AG04450 (cell line): ENCODE data around the gene ARRB2. TPM values are rescaled to one million over a fixed set of nuclear protein-coding genes. Genes with fewer than 3 reads are reported as not detected.

Experiments
- CTCF ChIA-PET: fragments of 300-600, 350-600 bp; formaldehyde crosslinking; extraction: SDS; loops from one replicate; lab custom pipeline; 2022; ENCODE audit warnings: antibody characterized with exemption, inconsistent platforms; lab: Charles Lee
- POLR2A ChIA-PET: fragments of 350-600 bp; formaldehyde crosslinking; extraction: SDS; loops from one replicate; lab custom pipeline; 2021; ENCODE audit warnings: antibody characterized with exemption, inconsistent platforms; lab: Yijun Ruan, JAX
- DNase-seq: peaks from one replicate; pipeline ENCODE4 v3.0.0-alpha.2; 2011; ENCODE audit warnings: low read depth, low spot score
- H3K27ac ChIP-seq: one replicate; pipeline ENCODE4 v1.5.1; 2012; ENCODE audit warnings: low read depth, low read length, control low read depth
- H3K27me3 ChIP-seq: one replicate; pipeline ENCODE4 v1.6.0; 2012; ENCODE audit warnings: low read length; ENCODE audit not compliant: control insufficient read depth, insufficient read depth
- H3K4me3 ChIP-seq: 2 replicates; pipeline ENCODE4 v1.5.1; 2011; ENCODE audit warnings: mild to moderate bottlenecking, low read depth, low read length, control low read depth
- H3K9me3 ChIP-seq: 2 replicates; pipeline ENCODE4 v1.5.1; 2012; ENCODE audit warnings: low read length; ENCODE audit not compliant: control insufficient read depth, insufficient read depth
- polyA plus RNA-seq: library from polyadenylated mRNA; depleted of rRNA; stranded (reverse); fragments of >200 nt; gene quantifications from 2 replicates; pipeline ENCODE4 v1.2.3, GENCODE V29; 2011
- TF ChIP-seq, protein P1 (sequence below): IDR thresholded peaks from 2 replicates; pipeline ENCODE4 v1.5.1; 2011; ENCODE audit warnings: low read depth, low read length, control low read depth, inconsistent platforms

ARRB2 gene
- polyA plus RNA-seq, 1 experiment: 8.8 TPM

DNA sequence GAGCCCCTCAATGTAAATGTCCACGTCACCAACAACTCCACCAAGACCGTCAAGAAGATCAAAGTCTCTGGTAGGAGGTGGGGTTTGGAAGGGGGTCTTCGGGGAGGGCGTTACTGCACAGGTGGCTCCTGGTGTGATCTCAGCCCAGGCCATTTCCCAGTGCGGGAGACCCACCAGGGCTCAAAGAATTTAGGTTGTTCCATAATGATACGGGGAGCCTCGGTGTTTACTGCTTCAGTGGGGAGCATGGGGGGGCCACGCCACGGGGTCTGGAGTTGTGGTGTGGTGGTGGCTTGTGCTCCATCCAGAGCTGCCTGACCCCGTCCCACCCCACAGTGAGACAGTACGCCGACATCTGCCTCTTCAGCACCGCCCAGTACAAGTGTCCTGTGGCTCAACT is 7.8 kb downstream of the ARRB2 start:
- POLR2A ChIA-PET: no interaction called here
- H3K4me3 ChIP-seq: no peak overlapping the region
- H3K27ac ChIP-seq: no peak overlapping the region
- TF ChIP-seq, protein P1, sequence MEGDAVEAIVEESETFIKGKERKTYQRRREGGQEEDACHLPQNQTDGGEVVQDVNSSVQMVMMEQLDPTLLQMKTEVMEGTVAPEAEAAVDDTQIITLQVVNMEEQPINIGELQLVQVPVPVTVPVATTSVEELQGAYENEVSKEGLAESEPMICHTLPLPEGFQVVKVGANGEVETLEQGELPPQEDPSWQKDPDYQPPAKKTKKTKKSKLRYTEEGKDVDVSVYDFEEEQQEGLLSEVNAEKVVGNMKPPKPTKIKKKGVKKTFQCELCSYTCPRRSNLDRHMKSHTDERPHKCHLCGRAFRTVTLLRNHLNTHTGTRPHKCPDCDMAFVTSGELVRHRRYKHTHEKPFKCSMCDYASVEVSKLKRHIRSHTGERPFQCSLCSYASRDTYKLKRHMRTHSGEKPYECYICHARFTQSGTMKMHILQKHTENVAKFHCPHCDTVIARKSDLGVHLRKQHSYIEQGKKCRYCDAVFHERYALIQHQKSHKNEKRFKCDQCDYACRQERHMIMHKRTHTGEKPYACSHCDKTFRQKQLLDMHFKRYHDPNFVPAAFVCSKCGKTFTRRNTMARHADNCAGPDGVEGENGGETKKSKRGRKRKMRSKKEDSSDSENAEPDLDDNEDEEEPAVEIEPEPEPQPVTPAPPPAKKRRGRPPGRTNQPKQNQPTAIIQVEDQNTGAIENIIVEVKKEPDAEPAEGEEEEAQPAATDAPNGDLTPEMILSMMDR: no peak
- CTCF ChIA-PET: interaction anchor here (1.5 kb wide), 1 partner anchor 8 kb away, joined by 3 read pairs; the partner anchor contains the start of gene ARRB2
- DNase-seq: no peak
- no peaks in the 10 kb centered on the region for H3K27me3 ChIP-seq
- peaks cover 5% of the 10 kb centered on the region; the same call in 1 of the 2 replicates for H3K9me3 ChIP-seq

GRCh38 chr17:4719146-4719545 is 8.7 kb downstream of the ARRB2 start:
- Histone ChIP-seq H3K27me3 (no peaks in the 10 kb centered on the region), H3K4me3 (no peak overlapping the region), H3K9me3 (peaks cover 5% of the 10 kb centered on the region; the same call in 1 of the 2 replicates), H3K27ac (no peak overlapping the region)
- ChIA-PET POLR2A (no interaction called here), CTCF (interaction anchor here (0.7 to 1.5 kb wide), 2 partner anchors 9 to 56 kb away, joined by 3 to 5 read pairs; partner anchors contain the start of gene ARRB2)
- TF ChIP-seq, protein P1: no peak
- no peak for DNase-seq

- CTCF ChIA-PET: interaction anchor here (0.7 to 1.5 kb wide), 2 partner anchors 10 to 176 kb away, joined by 3 read pairs; partner anchors contain the start of gene ARRB2
- peaks cover 5% of the 10 kb centered on the region; the same call in 1 of the 2 replicates for H3K9me3 ChIP-seq
- POLR2A ChIA-PET: no interaction called here
- H3K27ac ChIP-seq: no peak overlapping the region
- H3K4me3 ChIP-seq: no peak overlapping the region
- peaks cover 2% of the 10 kb centered on the region for H3K27me3 ChIP-seq
- TF ChIP-seq, protein P1: no peak
- DNase-seq: no peak
These were observed 9.3 kb downstream of the ARRB2 start for GRCh38 chr17:4719684-4720221.

DNA sequence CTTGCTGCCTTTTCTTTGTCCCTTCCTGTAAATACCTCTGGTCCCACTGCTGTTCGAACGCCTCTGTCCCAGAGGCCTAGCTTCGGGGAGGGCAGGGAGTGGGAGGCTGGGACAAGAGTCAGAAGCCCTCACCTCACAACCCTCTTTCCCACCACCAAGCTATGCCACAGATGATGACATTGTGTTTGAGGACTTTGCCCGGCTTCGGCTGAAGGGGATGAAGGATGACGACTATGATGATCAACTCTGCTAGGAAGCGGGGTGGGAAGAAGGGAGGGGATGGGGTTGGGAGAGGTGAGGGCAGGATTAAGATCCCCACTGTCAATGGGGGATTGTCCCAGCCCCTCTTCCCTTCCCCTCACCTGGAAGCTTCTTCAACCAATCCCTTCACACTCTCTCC is 10.4 kb downstream of the ARRB2 start:
- TF ChIP-seq, protein P1: no peak
- H3K27me3 ChIP-seq: peaks cover 7% of the 10 kb centered on the region
- peaks cover 5% of the 10 kb centered on the region; the same call in 1 of the 2 replicates for H3K9me3 ChIP-seq
- no peak for DNase-seq
- CTCF ChIA-PET: interaction anchor here (0.7 kb wide), 1 partner anchor 175 kb away, joined by 3 read pairs; no protein-coding TSS in a partner anchor
- POLR2A ChIA-PET: interaction anchor here (1.6 kb wide), 1 partner anchor 11 kb away, joined by 5 read pairs; the partner anchor contains the start of gene ARRB2
- H3K4me3 ChIP-seq: no peak overlapping the region
- no peak overlapping the region for H3K27ac ChIP-seq
